HEK293 (cell line): ENCODE measurements around the gene H2BK1.

Experiments
- BCL11B ChIP-seq: fragments of 450-650 bp; formaldehyde crosslinking; IDR thresholded peaks from 2 replicates; pipeline ENCODE4 v1.5.1; 2016; ENCODE audit warnings: low read depth, missing biosample characterization, missing genetic modification characterization
- GLI4 ChIP-seq: fragments of 450-650 bp; formaldehyde crosslinking; IDR thresholded peaks from 2 replicates; pipeline ENCODE4 v1.5.1; 2016; ENCODE audit warnings: missing biosample characterization, missing genetic modification characterization
- HIC1 ChIP-seq: fragments of 450-650 bp; formaldehyde crosslinking; IDR thresholded peaks from 2 replicates; pipeline ENCODE4 v1.5.1; 2016; ENCODE audit warnings: missing biosample characterization, missing genetic modification characterization
- HOXD13 ChIP-seq: sonication (generic); formaldehyde crosslinking; IDR thresholded peaks from 2 replicates; pipeline ENCODE4 v1.8.0; 2022; ENCODE audit warnings: missing genetic modification reagents, borderline replicate concordance
- KLF1 ChIP-seq: fragments of 450-650 bp; formaldehyde crosslinking; IDR thresholded peaks from 2 replicates; pipeline ENCODE4 v1.5.1; 2016; ENCODE audit warnings: missing biosample characterization, missing genetic modification characterization
- KLF10 ChIP-seq: fragments of 450-650 bp; IDR thresholded peaks from 2 replicates; pipeline ENCODE4 v1.5.1; 2018; ENCODE audit warnings: missing biosample characterization, mild to moderate bottlenecking, missing genetic modification characterization
- KLF7 ChIP-seq: fragments of 450-650 bp; formaldehyde crosslinking; IDR thresholded peaks from 2 replicates; pipeline ENCODE4 v1.5.1; 2016; ENCODE audit warnings: missing biosample characterization, missing genetic modification characterization, borderline replicate concordance
- KLF8 ChIP-seq: fragments of 450-650 bp; formaldehyde crosslinking; IDR thresholded peaks from 2 replicates; pipeline ENCODE4 v1.5.1; 2016; ENCODE audit warnings: missing biosample characterization, missing genetic modification characterization
- PATZ1 ChIP-seq: fragments of 450-650 bp; formaldehyde crosslinking; IDR thresholded peaks from 2 replicates; pipeline ENCODE4 v1.5.1; 2016; ENCODE audit warnings: missing biosample characterization, missing genetic modification characterization
- PRDM1 ChIP-seq: fragments of 450-650 bp; formaldehyde crosslinking; IDR thresholded peaks from 2 replicates; pipeline ENCODE4; 2016; ENCODE audit warnings: missing biosample characterization, missing genetic modification characterization
- SP3 ChIP-seq: fragments of 450-650 bp; formaldehyde crosslinking; IDR thresholded peaks from 2 replicates; pipeline ENCODE4 v1.5.1; 2016; ENCODE audit warnings: missing biosample characterization, missing genetic modification characterization
- WT1 ChIP-seq: fragments of 450-650 bp; formaldehyde crosslinking; IDR thresholded peaks from 2 replicates; pipeline ENCODE4 v1.5.1; 2016; ENCODE audit warnings: missing biosample characterization, missing genetic modification characterization
- YY1 ChIP-seq: fragments of 450-650 bp; formaldehyde crosslinking; IDR thresholded peaks from 2 replicates; pipeline ENCODE4 v1.5.1; 2018; ENCODE audit warnings: missing biosample characterization, missing genetic modification characterization
- ZBTB17 ChIP-seq: fragments of 450-650 bp; formaldehyde crosslinking; IDR thresholded peaks from 2 replicates; pipeline ENCODE4 v1.5.1; 2016; ENCODE audit warnings: missing biosample characterization, missing genetic modification characterization
- ZBTB44 ChIP-seq: fragments of 450-650 bp; IDR thresholded peaks from 2 replicates; pipeline ENCODE4 v1.5.1; 2018; ENCODE audit warnings: missing biosample characterization, mild to moderate bottlenecking, missing genetic modification characterization
- ZBTB8A ChIP-seq: fragments of 450-650 bp; formaldehyde crosslinking; IDR thresholded peaks from 2 replicates; pipeline ENCODE4 v1.5.1; 2016; ENCODE audit warnings: missing biosample characterization, missing genetic modification characterization
- ZFP37 ChIP-seq: fragments of 450-650 bp; formaldehyde crosslinking; IDR thresholded peaks from 2 replicates; pipeline ENCODE4 v1.5.1; 2016; ENCODE audit warnings: missing biosample characterization, missing genetic modification characterization
- ZNF157 ChIP-seq: fragments of 450-650 bp; formaldehyde crosslinking; IDR thresholded peaks from 2 replicates; pipeline ENCODE4 v1.5.1; 2016; ENCODE audit warnings: missing biosample characterization, missing genetic modification characterization
- ZNF24 ChIP-seq: fragments of 450-650 bp; formaldehyde crosslinking; IDR thresholded peaks from 2 replicates; pipeline ENCODE4 v1.5.1; 2016; ENCODE audit warnings: missing biosample characterization, missing genetic modification characterization
- ZNF473 ChIP-seq: fragments of 450-650 bp; formaldehyde crosslinking; IDR thresholded peaks from 2 replicates; pipeline ENCODE4 v1.5.1; 2017; ENCODE audit warnings: missing biosample characterization, missing genetic modification characterization
- ZNF521 ChIP-seq: fragments of 450-650 bp; formaldehyde crosslinking; IDR thresholded peaks from 2 replicates; pipeline ENCODE4 v1.5.1; 2017; ENCODE audit warnings: missing biosample characterization, mild to moderate bottlenecking, missing genetic modification characterization
- ZNF549 ChIP-seq: fragments of 450-650 bp; IDR thresholded peaks from 2 replicates; pipeline ENCODE4 v1.5.1; 2018; ENCODE audit warnings: missing biosample characterization, missing genetic modification characterization, mild to moderate bottlenecking, inconsistent platforms, moderate library complexity
- ZNF560 ChIP-seq: fragments of 450-650 bp; formaldehyde crosslinking; IDR thresholded peaks from 2 replicates; pipeline ENCODE4 v1.5.1; 2017; ENCODE audit warnings: missing biosample characterization, missing genetic modification characterization, borderline replicate concordance
- ZNF660 ChIP-seq: fragments of 450-650 bp; IDR thresholded peaks from 2 replicates; pipeline ENCODE4 v1.5.1; 2018; ENCODE audit warnings: missing biosample characterization, mild to moderate bottlenecking, missing genetic modification characterization
- ZNF837 ChIP-seq: fragments of 450-650 bp; formaldehyde crosslinking; IDR thresholded peaks from 2 replicates; pipeline ENCODE4 v1.5.1; 2016; ENCODE audit warnings: missing biosample characterization, missing genetic modification characterization
- TF ChIP-seq, protein P1 (sequence below): fragments of 450-650 bp; formaldehyde crosslinking; IDR thresholded peaks from 2 replicates; pipeline ENCODE4 v1.5.1; 2016; ENCODE audit warnings: missing biosample characterization, missing genetic modification characterization
- TF ChIP-seq, protein P2 (sequence below): fragments of 450-650 bp; formaldehyde crosslinking; IDR thresholded peaks from 2 replicates; pipeline ENCODE4 v1.5.1; 2016; ENCODE audit warnings: missing biosample characterization, missing genetic modification characterization

H2BK1 gene

DNA sequence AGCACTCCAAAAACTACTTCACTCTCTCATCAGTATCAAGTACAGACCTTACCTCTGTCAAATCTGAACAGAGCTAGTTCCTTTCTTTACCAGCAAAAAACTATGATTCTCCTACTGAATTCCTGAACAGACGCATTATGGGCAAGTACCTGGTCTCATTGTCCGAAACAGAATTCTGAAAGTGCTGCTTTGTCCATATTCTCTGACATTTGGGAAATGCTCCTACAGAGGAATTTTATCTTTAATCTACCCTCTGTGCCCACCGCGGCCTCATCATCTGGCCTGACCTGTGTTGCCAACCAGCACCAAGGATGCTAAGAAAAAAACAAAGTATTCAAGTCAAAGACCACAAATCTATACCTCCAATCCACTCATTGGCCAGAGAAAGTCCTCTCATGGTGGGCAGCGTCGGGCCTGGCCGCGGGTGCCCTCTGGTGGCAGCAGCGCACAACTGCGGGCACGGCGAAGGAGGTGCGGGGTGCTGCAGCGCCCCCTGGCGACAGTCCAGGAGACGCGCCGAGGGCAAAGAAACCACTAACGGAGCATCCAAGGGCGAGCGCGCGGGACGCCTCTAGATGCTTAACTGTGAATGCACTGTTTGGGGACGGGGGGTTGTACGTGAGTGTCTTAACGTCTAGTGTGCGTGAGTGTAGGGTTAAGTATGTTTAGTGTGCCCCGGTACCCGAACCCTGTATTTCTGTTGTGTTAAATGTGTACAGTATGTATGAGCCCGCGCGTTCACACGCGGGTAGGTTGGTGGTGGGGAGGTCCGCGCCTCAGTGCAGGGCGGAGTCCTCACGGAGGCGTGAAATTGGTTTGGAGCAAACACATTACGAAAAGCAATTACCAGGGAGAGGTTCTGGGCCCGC, 37.8 kb downstream of the H2BK1 start (continued):
- TF ChIP-seq, protein P1, sequence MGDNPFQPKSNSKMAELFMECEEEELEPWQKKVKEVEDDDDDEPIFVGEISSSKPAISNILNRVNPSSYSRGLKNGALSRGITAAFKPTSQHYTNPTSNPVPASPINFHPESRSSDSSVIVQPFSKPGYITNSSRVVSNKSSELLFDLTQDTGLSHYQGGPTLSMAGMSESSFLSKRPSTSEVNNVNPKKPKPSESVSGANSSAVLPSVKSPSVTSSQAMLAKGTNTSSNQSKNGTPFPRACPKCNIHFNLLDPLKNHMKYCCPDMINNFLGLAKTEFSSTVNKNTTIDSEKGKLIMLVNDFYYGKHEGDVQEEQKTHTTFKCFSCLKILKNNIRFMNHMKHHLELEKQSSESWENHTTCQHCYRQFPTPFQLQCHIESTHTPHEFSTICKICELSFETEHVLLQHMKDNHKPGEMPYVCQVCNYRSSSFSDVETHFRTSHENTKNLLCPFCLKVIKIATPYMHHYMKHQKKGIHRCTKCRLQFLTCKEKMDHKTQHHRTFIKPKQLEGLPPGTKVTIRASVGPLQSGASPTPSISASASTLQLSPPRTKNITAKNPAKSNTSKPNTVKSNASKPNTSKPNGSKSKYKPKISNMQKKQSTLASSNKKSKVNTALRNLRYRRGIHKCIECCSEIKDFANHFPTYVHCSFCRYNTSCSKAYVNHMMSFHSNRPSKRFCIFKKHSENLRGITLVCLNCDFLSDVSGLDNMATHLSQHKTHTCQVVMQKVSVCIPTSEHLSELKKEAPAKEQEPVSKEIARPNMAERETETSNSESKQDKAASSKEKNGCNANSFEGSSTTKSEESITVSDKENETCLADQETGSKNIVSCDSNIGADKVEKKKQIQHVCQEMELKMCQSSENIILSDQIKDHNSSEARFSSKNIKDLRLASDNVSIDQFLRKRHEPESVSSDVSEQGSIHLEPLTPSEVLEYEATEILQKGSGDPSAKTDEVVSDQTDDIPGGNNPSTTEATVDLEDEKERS (tag by site-specific recombination), result 0 out of 2 replicates have a peak, but pooled peaks have one; percentile 30
- TF ChIP-seq ZBTB8A (tag by site-specific recombination), result peak; percentile 51; the same call in 1 of the 2 replicates
- TF ChIP-seq ZNF24 (tag by site-specific recombination), result peak; percentile 64
- TF ChIP-seq BCL11B (tag by site-specific recombination), result no peak
- 0 out of 2 replicates have a peak, but pooled peaks have one; percentile 29 for TF ChIP-seq WT1 (tag by site-specific recombination)
- peak; percentile 70 for TF ChIP-seq KLF1 (tag by site-specific recombination)
- TF ChIP-seq KLF10 (tag by site-specific recombination), result 0 out of 2 replicates have a peak, but pooled peaks have one; percentile 30
- peak; percentile 49; the same call in 1 of the 2 replicates for TF ChIP-seq ZBTB44 (tag by site-specific recombination)
- 0 out of 2 replicates have a peak, but pooled peaks have one; percentile 20 for TF ChIP-seq YY1 (tag by site-specific recombination)
- TF ChIP-seq ZNF660 (tag by site-specific recombination), result peak; percentile 95
- no peak for TF ChIP-seq ZNF473 (tag by site-specific recombination)
- 0 out of 2 replicates have a peak, but pooled peaks have one; percentile 50 for TF ChIP-seq HIC1
- TF ChIP-seq, protein P2, sequence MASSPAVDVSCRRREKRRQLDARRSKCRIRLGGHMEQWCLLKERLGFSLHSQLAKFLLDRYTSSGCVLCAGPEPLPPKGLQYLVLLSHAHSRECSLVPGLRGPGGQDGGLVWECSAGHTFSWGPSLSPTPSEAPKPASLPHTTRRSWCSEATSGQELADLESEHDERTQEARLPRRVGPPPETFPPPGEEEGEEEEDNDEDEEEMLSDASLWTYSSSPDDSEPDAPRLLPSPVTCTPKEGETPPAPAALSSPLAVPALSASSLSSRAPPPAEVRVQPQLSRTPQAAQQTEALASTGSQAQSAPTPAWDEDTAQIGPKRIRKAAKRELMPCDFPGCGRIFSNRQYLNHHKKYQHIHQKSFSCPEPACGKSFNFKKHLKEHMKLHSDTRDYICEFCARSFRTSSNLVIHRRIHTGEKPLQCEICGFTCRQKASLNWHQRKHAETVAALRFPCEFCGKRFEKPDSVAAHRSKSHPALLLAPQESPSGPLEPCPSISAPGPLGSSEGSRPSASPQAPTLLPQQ (tag by site-specific recombination), result peak; percentile 65; the same call in 1 of the 2 replicates
- no peak for TF ChIP-seq ZNF837 (tag by site-specific recombination)
- no peak for TF ChIP-seq ZNF549 (tag by site-specific recombination)
- 0 out of 2 replicates have a peak, but pooled peaks have one; percentile 24 for TF ChIP-seq PATZ1 (tag by site-specific recombination)
- no peak for TF ChIP-seq HOXD13 (CRISPR knock-in tag)
- TF ChIP-seq ZNF157 (tag by site-specific recombination), result no peak
- peak; percentile 64 for TF ChIP-seq ZBTB17 (tag by site-specific recombination)
- TF ChIP-seq ZNF560, result 0 out of 2 replicates have a peak, but pooled peaks have one; percentile 4
- TF ChIP-seq PRDM1 (tag by site-specific recombination), result peak; percentile 62
- TF ChIP-seq GLI4 (tag by site-specific recombination), result peak; percentile 80; the same call in 1 of the 2 replicates
- TF ChIP-seq ZFP37 (tag by site-specific recombination), result 0 out of 2 replicates have a peak, but pooled peaks have one; percentile 60
- 0 out of 2 replicates have a peak, but pooled peaks have one; percentile 28 for TF ChIP-seq KLF7 (tag by site-specific recombination)
- peak; percentile 47 for TF ChIP-seq KLF8 (tag by site-specific recombination)
- no peak for TF ChIP-seq ZNF521
- peak; percentile 46; the same call in 1 of the 2 replicates for TF ChIP-seq SP3 (tag by site-specific recombination)
